ENCODE results near the gene CIB1. TPM values are rescaled to one million over a fixed set of nuclear protein-coding genes. Genes with fewer than 3 reads are reported as not detected.
A peak's percentile ranks its signal among the peaks of the same experiment; 100 is the strongest.

Gene CIB1
- total and polyA plus RNA-seq, 10 of the 15 experiments (the other 5 are each of a cell fraction or from before 2014, with no cell fraction given): 10.8 to 155 (median 81.9) TPM

GRCh38 chr15:90212221-90213098 lies 21.3 kb downstream of the CIB1 start:
- no peak overlapping the region for H3K27ac ChIP-seq (ENCODE audit: control insufficient read depth, insufficient read depth)
- H2AFZ ChIP-seq (ENCODE audit: control insufficient read depth, low read depth, low read length): no peak overlapping the region
- no TSS peak for BruUV-seq (replicated peaks)
- intact Hi-C loops (cut with micrococcal nuclease; ENCODE audit: unreplicated experiment): no loop called here
- in situ Hi-C loops (cut with MboI): no loop called here
- H3K9ac ChIP-seq (ENCODE audit: control insufficient read depth, insufficient read depth, low read length): no peak overlapping the region
- H4K20me1 ChIP-seq (ENCODE audit: control insufficient read depth, insufficient read depth): no peaks in the 10 kb centered on the region
- RAD21 ChIA-PET (ENCODE audit: unreplicated experiment): interaction anchor here (1.2 kb wide), 1 partner anchor 51 kb away, joined by 5 read pairs; no protein-coding TSS in a partner anchor
- POLR2A ChIA-PET: interaction anchor here (0.5 to 1.1 kb wide), 5 partner anchors 11 to 139 kb away, joined by 3 to 6 read pairs (median 4); partner anchors contain the start of genes CIB1, GDPGP1 and SEMA4B
- H3K4me1 ChIP-seq (ENCODE audit: control insufficient read depth, insufficient read depth, low read length): peaks cover 25% of the 10 kb centered on the region
- DNase-seq (ENCODE audit: low read depth, low spot score): no peak
- FAIRE-seq: no peak
- WGBS (ENCODE audit: insufficient coverage, insufficient replicate concordance, low lambda C conversion rate, missing lambda C conversion rate): 87% methylated on average over 35 of the region's 35 CpGs
- SMC1A ChIA-PET (ENCODE audit: uncharacterized antibody, unreplicated experiment): interaction anchor here (1.1 kb wide), 1 partner anchor 21 kb away, joined by 3 read pairs; no protein-coding TSS in a partner anchor
- no peaks in the 10 kb centered on the region for H3K27me3 ChIP-seq (replicated peaks in 1 of 2; ENCODE audit: control insufficient read depth in 2 of 2, insufficient read depth in 2 of 2, low read length in 1 of 2)
- no peaks in the 10 kb centered on the region; a peak in 2 of 4 replicates for H3K36me3 ChIP-seq (ENCODE audit: control insufficient read depth in 2 of 2, insufficient read depth in 2 of 2, low read length in 1 of 2)
- CTCF ChIA-PET: interaction anchor here (0.6 to 1.3 kb wide), 6 partner anchors 9 to 722 kb away, joined by 3 to 4 read pairs (median 3); partner anchors contain the start of genes SEMA4B and UNC45A
- no peaks in the 10 kb centered on the region; the same call in none of the 2 replicates for H3K79me2 ChIP-seq (ENCODE audit: control insufficient read depth, insufficient read depth, low read length)
- no peak overlapping the region for H3K4me3 ChIP-seq
- no peaks in the 10 kb centered on the region for H3K9me3 ChIP-seq (replicated peaks; ENCODE audit: control insufficient read depth, insufficient read depth, low read length)
- no peak for ATAC-seq
- H3K4me2 ChIP-seq (ENCODE audit: control insufficient read depth, insufficient read depth): no peak overlapping the region
- TF ChIP-seq TCF12 (IDR thresholded peaks at IDR 0.05; ENCODE audit: low read depth, low read length) (no peak), BCL3 (IDR thresholded peaks at IDR 0.05; ENCODE audit: borderline replicate concordance, insufficient read depth, low read depth, low read length, poor library complexity, severe bottlenecking) (peak; percentile 15)
